C4-2B (cell line): ENCODE measurements around the gene HLA-C.
"Not testable (repeated sequence)": the region's sequence is repeated elsewhere in the genome, so short reads cannot be mapped to it uniquely, and the experiment has no call there.

Experiments used
- H3K27ac ChIP-seq: fragments of 450-650 bp; 2 replicates; pipeline ENCODE4 v1.5.1; 2017
- CTCF ChIP-seq: fragments of 450-650 bp; conservative IDR thresholded peaks from 2 replicates; pipeline ENCODE4 v1.5.1; 2017; ENCODE audit warnings: mild to moderate bottlenecking
- ZFX ChIP-seq: fragments of 450-650 bp; IDR thresholded peaks from 2 replicates; pipeline ENCODE4 v1.6.1; 2017

The HLA-C gene

GRCh38 chr6:31270788-31271640 is 878 bp downstream of the HLA-C start:
- TF ChIP-seq CTCF (no peak), ZFX (no peak)
- peak overlapping the region; percentile 88 for H3K27ac ChIP-seq

DNA sequence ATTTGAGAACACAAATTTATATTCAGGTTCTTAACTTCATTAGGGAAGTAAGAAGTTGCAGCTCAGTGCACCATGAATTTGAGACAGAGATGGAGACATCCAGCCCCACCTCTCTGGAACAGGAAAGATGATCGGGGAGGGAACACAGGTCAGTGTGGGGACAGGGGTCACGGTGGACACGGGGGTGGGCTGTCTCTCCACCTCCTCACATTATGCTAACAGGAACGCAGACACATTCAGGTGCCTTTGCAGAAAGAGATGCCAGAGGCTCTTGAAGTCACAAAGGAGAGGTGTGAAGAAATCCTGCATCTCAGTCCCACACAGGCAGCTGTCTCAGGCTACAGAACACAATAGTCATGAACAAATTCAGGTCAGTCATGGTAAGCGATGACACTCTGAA is 3.1 kb downstream of the HLA-C start:
- no peak for TF ChIP-seq ZFX
- no peak for TF ChIP-seq CTCF
- no peak overlapping the region for H3K27ac ChIP-seq

- no peak overlapping the region for H3K27ac ChIP-seq
- no peak for TF ChIP-seq CTCF
- TF ChIP-seq ZFX = no peak
Measured at GRCh38 chr6:31268369-31268765, 3.5 kb downstream of the HLA-C start.

DNA sequence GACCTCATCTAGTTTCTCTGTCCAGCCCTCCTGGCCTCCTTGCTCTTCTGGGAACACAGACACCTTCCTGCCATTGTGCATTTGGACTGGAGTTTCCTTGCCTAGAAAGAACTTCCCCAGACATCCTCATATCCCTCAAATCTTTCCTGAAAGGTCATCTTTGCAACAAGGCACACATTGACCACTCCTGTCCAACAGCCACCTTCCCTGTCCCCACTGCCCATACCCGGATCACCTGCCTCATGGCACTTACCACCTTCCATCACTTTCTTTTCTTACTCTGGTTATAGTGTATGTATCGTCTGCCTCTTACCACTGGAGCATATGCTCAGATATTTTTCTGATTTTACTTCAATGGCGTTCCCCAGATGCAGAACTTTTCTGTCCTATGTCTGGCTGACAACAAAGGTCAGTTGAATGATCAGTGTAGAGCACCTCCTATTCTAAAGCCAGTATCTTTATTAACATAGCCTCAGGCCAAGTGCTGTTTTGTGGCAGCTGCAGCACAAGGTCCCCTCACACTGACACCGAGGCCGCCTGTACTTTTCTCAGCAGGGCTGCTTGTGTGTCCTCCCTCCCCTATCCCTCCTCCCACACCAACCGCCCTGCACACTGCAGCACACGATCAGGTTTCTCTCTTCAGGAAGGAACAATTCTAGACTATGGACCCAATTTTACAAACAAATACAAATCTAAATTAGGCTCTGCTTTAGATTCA is 4.1 kb downstream of the HLA-C start:
- TF ChIP-seq ZFX (no peak), CTCF (no peak)
- no peak overlapping the region for H3K27ac ChIP-seq

DNA sequence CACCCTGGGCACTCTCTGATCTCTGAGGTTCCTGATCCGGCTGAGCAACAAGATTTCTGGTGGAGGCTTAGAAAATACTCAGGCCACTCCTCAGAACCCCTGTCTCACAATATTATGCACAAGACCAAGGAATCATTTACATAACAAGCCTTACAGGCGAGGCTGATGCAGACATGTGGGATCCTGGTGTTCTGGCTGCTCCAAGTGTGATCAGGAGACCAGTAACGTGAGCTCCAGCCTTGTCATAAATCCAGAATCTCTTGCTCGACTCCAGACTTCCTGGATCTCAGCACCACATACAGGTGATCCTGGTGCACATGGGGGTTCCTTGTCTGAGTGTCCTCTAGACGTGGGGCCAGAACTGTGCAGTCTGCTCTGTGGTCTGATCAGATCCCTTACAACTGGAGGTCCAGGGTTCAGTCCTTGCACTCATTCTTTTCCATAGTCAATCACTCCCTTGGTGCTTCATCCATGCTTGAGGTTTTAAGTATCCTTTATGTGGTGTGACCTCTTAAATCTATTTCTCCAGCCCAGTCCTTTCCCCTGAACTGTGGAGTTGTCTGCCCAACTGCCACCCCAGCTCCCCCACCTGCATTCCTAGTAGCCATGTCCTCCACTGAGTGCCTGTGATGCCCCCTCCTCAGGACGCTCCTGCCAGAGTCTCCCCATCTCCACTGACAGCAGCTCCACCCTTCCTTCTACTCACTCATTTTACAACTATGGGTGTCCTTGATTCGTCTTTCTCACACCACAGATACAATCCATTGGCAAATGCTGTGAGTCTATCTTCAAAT is 5.1 kb downstream of the HLA-C start:
- no peak overlapping the region for H3K27ac ChIP-seq
- TF ChIP-seq ZFX (no peak), CTCF (no peak)

GRCh38 chr6:31265926-31266325 is 6.0 kb downstream of the HLA-C start:
- no peak for TF ChIP-seq ZFX
- TF ChIP-seq CTCF = no peak
- no peak overlapping the region for H3K27ac ChIP-seq

DNA sequence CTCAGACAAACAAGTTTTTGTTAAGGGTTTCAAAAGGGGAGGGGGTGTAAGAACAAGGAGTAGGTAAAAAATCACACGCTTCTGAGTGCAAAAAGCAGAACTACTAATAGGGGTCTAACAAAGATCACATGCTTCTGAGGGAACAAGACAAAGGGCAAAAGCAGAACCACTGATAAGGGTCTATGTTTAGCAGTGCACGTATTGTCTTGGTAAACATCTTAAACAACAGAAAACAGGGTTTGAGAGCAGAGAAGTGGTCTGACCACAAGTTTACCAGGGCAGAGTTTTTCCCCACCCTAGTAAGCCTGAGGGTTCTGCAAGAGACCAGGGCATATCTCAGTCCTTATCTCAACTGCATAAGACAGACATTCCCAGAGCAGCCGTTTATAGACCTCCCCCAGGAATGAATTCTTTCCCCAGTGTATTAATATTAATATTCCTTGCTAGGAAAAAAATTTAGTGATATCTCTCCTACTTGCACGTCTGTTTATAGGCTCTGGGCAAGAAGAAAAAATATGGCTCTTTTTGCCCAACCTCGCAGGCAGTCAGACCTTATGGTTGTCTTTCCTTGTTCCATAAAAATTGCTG is 8.5 kb downstream of the HLA-C start:
- not testable (repeated sequence) for H3K27ac ChIP-seq

- not testable (repeated sequence) for H3K27ac ChIP-seq
Measured at GRCh38 chr6:31259995-31260394, 11.9 kb downstream of the HLA-C start.
